ENCODE results near the gene RPTOR.

DNA sequence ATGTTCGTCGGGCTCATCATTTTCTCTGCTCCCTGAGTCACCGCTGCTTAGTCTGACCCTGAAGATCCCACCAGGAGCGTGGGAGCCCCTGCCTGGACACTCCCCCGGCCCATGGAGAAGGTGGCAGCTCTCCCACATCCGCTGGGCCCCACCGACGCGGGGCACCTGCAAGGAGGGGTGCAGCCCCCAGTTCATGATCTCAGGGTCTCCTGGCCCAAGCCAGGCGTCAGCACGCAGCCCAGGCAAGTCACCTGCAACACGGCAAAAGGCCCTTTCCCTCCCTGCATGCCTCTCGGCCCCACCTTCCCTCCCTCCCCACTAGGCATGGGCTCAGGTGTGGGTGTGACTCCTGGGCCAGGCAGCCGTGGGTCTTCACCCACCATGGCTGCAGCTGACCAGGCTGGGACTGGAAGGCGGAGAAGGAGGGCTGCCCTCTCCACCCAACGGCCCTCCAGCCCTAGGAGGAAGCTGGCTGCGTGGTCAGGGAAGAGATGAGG, 437.3 kb downstream of the RPTOR start:
- no peak for TF ChIP-seq POLR2A (IDR thresholded peaks at IDR 0.05; ENCODE audit: low read length)
- TF ChIP-seq GATA1 (IDR thresholded peaks at IDR 0.05; ENCODE audit: low read depth, low read length), result no peak

All from erythroblast (primary cell).